Karpas-422 (cell line): Measurements from ENCODE around the gene NT5E. TPM values are rescaled to one million over a fixed set of nuclear protein-coding genes. Genes with fewer than 3 reads are reported as not detected.

Experiments used
- DNase-seq: peaks from one replicate; pipeline ENCODE4 v3.0.0-alpha.2; 2015
- H2AFZ ChIP-seq: fragments of 200-600 bp; sonication (generic); 2 replicates; pipeline ENCODE4 v1.6.1; 2014; ENCODE audit warnings: antibody characterized with exemption, low read length, mixed read lengths
- H3K27ac ChIP-seq: fragments of 200-600 bp; sonication (generic); 2 replicates; pipeline ENCODE4 v1.5.1; 2014; ENCODE audit warnings: mild to moderate bottlenecking, low read length, moderate library complexity
- H3K27me3 ChIP-seq: fragments of 200-600 bp; sonication (generic); 2 replicates; pipeline ENCODE4 v1.6.1; 2014; ENCODE audit warnings: low read length, mixed read lengths
- H3K36me3 ChIP-seq: fragments of 200-600 bp; sonication (generic); 2 replicates; pipeline ENCODE4 v1.6.1; 2014; ENCODE audit warnings: low read length, mixed read lengths; ENCODE audit not compliant: insufficient read depth
- H3K4me1 ChIP-seq: fragments of 200-600 bp; sonication (generic); 2 replicates; pipeline ENCODE4 v1.6.1; 2014; ENCODE audit warnings: mild to moderate bottlenecking, low read length, mixed read lengths
- H3K4me2 ChIP-seq: fragments of 200-600 bp; sonication (generic); 2 replicates; pipeline ENCODE4 v1.6.1; 2014; ENCODE audit warnings: low read length, low read depth, mild to moderate bottlenecking; ENCODE audit not compliant: poor library complexity, severe bottlenecking
- H3K4me3 ChIP-seq: fragments of 200-600 bp; sonication (generic); 2 replicates; pipeline ENCODE4 v1.5.1; 2014; ENCODE audit warnings: mild to moderate bottlenecking, antibody characterized with exemption, low read length, mixed read lengths
- H3K79me2 ChIP-seq: fragments of 200-600 bp; sonication (generic); 2 replicates; pipeline ENCODE4 v1.6.1; 2014; ENCODE audit warnings: mild to moderate bottlenecking, low read length, mixed read lengths
- H3K9ac ChIP-seq: fragments of 200-600 bp; sonication (generic); 2 replicates; pipeline ENCODE4 v1.6.0; 2014; ENCODE audit warnings: low read length
- H3K9me2 ChIP-seq: fragments of 200-600 bp; sonication (generic), shearing (Covaris generic); replicated peaks from 2 replicates; pipeline ENCODE4 v1.6.0; 2014; ENCODE audit warnings: mild to moderate bottlenecking, low read length, moderate library complexity; ENCODE audit not compliant: insufficient read depth
- H3K9me3 ChIP-seq: fragments of 300-700, 200-600 bp; sonication (generic); 2 replicates; pipeline ENCODE4 v1.6.1; 2014; ENCODE audit warnings: low read length, mixed read lengths
- H4K20me1 ChIP-seq: fragments of 200-600 bp; sonication (generic); 2 replicates; pipeline ENCODE4 v1.6.1; 2014; ENCODE audit warnings: mild to moderate bottlenecking, antibody characterized with exemption, low read length, low read depth; ENCODE audit not compliant: insufficient read depth
- total RNA-seq: library from RNA; depleted of rRNA; stranded (reverse); fragments of >200 nt; shearing (Covaris generic); gene quantifications from 2 replicates; pipeline ENCODE4 v1.2.3, GENCODE V29; 2014; ENCODE audit warnings: low replicate concordance

The NT5E gene
- total RNA-seq, 1 experiment from 2014 or later = not detected

DNA sequence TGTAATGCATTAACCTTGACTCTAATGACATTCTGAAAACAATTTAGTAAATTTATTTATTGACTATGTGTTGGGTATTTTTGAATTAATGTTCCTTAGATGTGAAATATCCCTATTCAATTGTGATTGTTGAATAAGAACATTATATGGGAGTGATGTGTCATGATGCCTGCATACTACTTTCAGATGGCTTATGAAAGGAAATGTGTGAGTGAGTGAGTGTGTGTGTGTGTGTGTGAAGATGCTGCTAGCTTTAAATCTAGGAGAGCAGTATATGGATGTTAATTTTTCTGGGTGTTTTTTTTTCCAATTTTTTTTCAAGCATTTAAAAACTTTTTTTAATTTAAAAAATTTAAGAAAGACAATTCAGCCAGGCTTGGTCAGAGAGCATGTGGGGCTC is 32.5 kb upstream of the NT5E start:
- no peaks in the 10 kb centered on the region for H3K4me1 ChIP-seq
- H3K9me2 ChIP-seq = no peaks in the 10 kb centered on the region
- H3K36me3 ChIP-seq = no peaks in the 10 kb centered on the region
- no peaks in the 10 kb centered on the region for H3K27me3 ChIP-seq
- H3K9me3 ChIP-seq = no peaks in the 10 kb centered on the region
- no peak overlapping the region for H2AFZ ChIP-seq
- H3K79me2 ChIP-seq = no peaks in the 10 kb centered on the region
- DNase-seq = no peak
- no peak overlapping the region for H3K27ac ChIP-seq
- no peak overlapping the region for H3K4me2 ChIP-seq
- no peak overlapping the region for H3K4me3 ChIP-seq
- H3K9ac ChIP-seq = no peak overlapping the region
- no peaks in the 10 kb centered on the region for H4K20me1 ChIP-seq

DNA sequence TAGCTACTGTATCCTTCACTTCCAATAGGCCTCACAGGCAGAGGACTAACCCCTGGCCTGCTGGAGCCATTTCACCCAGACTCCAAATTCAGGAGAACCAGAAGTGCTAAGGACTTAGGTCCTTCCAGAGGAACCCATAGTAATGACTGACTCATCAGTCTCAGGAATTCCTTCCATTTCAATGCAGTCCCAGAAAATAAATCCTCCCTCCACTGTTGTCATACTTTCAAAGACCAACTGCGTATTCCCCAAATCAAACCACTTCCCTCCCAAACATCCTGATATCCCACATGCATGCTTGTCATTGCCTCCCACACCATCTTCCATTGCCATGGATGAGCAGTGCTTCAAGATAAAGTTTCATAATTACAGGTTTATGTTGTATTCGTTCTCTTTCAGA is 31.8 kb upstream of the NT5E start:
- Histone ChIP-seq H3K79me2 (no peaks in the 10 kb centered on the region), H3K27me3 (no peaks in the 10 kb centered on the region), H3K4me3 (no peak overlapping the region), H3K27ac (no peak overlapping the region), H2AFZ (no peak overlapping the region), H3K9me3 (no peaks in the 10 kb centered on the region), H3K9me2 (no peaks in the 10 kb centered on the region), H4K20me1 (no peaks in the 10 kb centered on the region), H3K4me2 (no peak overlapping the region), H3K4me1 (no peaks in the 10 kb centered on the region), H3K9ac (no peak overlapping the region), H3K36me3 (no peaks in the 10 kb centered on the region)
- no peak for DNase-seq

DNA sequence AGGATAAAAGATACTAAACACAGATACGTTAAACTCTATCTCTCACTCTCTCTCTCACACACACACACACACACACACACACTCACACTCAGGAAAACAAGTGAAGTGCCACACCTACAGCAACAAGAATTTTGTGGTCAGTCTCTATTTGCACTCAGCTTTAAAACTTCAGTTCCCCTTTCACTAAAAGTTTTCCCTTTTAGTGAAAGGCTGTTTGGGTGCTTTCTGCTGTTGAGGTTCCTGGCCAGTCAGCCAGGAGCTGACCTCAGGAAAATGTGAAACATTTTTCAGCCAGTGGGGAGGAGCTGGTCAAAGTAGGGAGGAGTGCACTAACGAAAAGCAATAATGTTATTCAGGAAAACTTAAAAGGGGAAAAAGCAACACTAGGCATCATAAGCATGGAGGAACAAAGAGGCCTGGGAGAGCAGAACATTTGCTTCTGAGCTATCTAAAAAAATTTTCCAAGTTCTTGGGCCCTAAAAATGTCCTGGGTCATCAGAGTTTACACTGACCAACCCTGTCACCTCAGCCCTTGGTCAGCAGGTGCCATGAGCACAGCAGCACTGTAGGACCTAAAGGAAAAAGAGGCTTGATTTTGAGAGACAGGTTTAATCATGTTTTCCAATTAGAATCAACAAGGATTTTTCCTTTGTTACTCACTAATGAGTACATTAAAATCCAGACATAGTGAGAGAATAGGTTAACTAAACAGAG is 30.7 kb upstream of the NT5E start:
- DNase-seq = no peak
- no peak overlapping the region for H3K4me3 ChIP-seq
- no peaks in the 10 kb centered on the region for H3K9me3 ChIP-seq
- no peak overlapping the region for H2AFZ ChIP-seq
- H3K27me3 ChIP-seq = no peaks in the 10 kb centered on the region
- H3K36me3 ChIP-seq = no peaks in the 10 kb centered on the region
- no peaks in the 10 kb centered on the region for H3K9me2 ChIP-seq
- H3K4me2 ChIP-seq = no peak overlapping the region
- H3K9ac ChIP-seq = no peak overlapping the region
- H3K27ac ChIP-seq = no peak overlapping the region
- H3K4me1 ChIP-seq = no peaks in the 10 kb centered on the region
- no peaks in the 10 kb centered on the region for H3K79me2 ChIP-seq
- no peaks in the 10 kb centered on the region for H4K20me1 ChIP-seq

DNA sequence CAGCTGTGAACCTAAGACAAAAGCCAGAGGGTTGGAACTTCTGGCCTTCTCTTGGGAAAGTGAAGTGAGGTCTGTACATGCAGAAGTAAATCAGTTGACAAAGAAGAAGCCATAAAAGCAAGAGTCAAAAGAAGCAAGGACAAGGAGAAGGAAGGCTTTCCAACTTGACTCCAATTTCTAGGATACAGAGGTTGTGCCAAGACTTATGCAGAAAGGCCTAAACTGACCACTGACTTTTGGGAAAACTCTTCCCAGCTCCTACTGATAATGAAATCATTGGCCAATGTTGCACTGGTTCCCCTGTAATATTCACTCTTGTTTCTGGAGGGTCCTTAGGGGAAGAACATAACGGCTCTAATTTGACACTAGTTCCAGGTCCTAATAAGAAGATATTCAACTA is 29.3 kb upstream of the NT5E start:
- no peaks in the 10 kb centered on the region for H3K36me3 ChIP-seq
- DNase-seq = no peak
- H2AFZ ChIP-seq = no peak overlapping the region
- H3K4me2 ChIP-seq = no peak overlapping the region
- no peak overlapping the region for H3K9ac ChIP-seq
- no peak overlapping the region for H3K4me3 ChIP-seq
- H3K9me3 ChIP-seq = no peaks in the 10 kb centered on the region
- H3K27me3 ChIP-seq = no peaks in the 10 kb centered on the region
- H3K9me2 ChIP-seq = no peaks in the 10 kb centered on the region
- H4K20me1 ChIP-seq = no peaks in the 10 kb centered on the region
- H3K4me1 ChIP-seq = no peaks in the 10 kb centered on the region
- no peaks in the 10 kb centered on the region for H3K79me2 ChIP-seq
- no peak overlapping the region for H3K27ac ChIP-seq

- no peak overlapping the region for H3K9ac ChIP-seq
- no peak overlapping the region for H2AFZ ChIP-seq
- no peaks in the 10 kb centered on the region for H3K79me2 ChIP-seq
- no peak overlapping the region for H3K4me2 ChIP-seq
- H3K27me3 ChIP-seq = no peaks in the 10 kb centered on the region
- no peaks in the 10 kb centered on the region for H4K20me1 ChIP-seq
- no peaks in the 10 kb centered on the region for H3K9me3 ChIP-seq
- H3K9me2 ChIP-seq = no peaks in the 10 kb centered on the region
- no peaks in the 10 kb centered on the region for H3K4me1 ChIP-seq
- H3K36me3 ChIP-seq = no peaks in the 10 kb centered on the region
- no peak for DNase-seq
- no peak overlapping the region for H3K4me3 ChIP-seq
- H3K27ac ChIP-seq = no peak overlapping the region
Measured at GRCh38 chr6:85421181-85421580, 28.7 kb upstream of the NT5E start.

- H3K9ac ChIP-seq = no peak overlapping the region
- H3K79me2 ChIP-seq = no peaks in the 10 kb centered on the region
- no peaks in the 10 kb centered on the region for H3K36me3 ChIP-seq
- DNase-seq = no peak
- no peak overlapping the region for H3K4me2 ChIP-seq
- H3K9me2 ChIP-seq = no peaks in the 10 kb centered on the region
- H3K27ac ChIP-seq = no peak overlapping the region
- H3K9me3 ChIP-seq = no peaks in the 10 kb centered on the region
- no peak overlapping the region for H2AFZ ChIP-seq
- no peaks in the 10 kb centered on the region for H4K20me1 ChIP-seq
- no peaks in the 10 kb centered on the region for H3K27me3 ChIP-seq
- no peak overlapping the region for H3K4me3 ChIP-seq
- H3K4me1 ChIP-seq = no peaks in the 10 kb centered on the region
Measured at GRCh38 chr6:85421972-85422371, 27.9 kb upstream of the NT5E start.

GRCh38 chr6:85422996-85423395 is 26.9 kb upstream of the NT5E start:
- Histone ChIP-seq H2AFZ (no peak overlapping the region), H3K9me2 (no peaks in the 10 kb centered on the region), H4K20me1 (no peaks in the 10 kb centered on the region), H3K36me3 (no peaks in the 10 kb centered on the region), H3K4me3 (no peak overlapping the region), H3K4me2 (no peak overlapping the region), H3K79me2 (no peaks in the 10 kb centered on the region), H3K9me3 (no peaks in the 10 kb centered on the region), H3K4me1 (no peaks in the 10 kb centered on the region), H3K9ac (no peak overlapping the region), H3K27me3 (no peaks in the 10 kb centered on the region), H3K27ac (no peak overlapping the region)
- no peak for DNase-seq

GRCh38 chr6:85424981-85425380 is 24.9 kb upstream of the NT5E start:
- Histone ChIP-seq H3K27me3 (no peaks in the 10 kb centered on the region), H3K36me3 (no peaks in the 10 kb centered on the region), H3K9ac (no peak overlapping the region), H2AFZ (no peak overlapping the region), H3K9me3 (no peaks in the 10 kb centered on the region), H4K20me1 (no peaks in the 10 kb centered on the region), H3K4me1 (no peaks in the 10 kb centered on the region), H3K4me2 (no peak overlapping the region), H3K27ac (no peak overlapping the region), H3K79me2 (no peaks in the 10 kb centered on the region), H3K4me3 (no peak overlapping the region), H3K9me2 (0 out of 2 replicates have a peak, but pooled peaks cover 3% of the 10 kb centered on the region)
- DNase-seq = no peak
